OCI-LY1 (cell line): ENCODE results near the gene PRKAR1A.

Experiments
- H2AFZ ChIP-seq: fragments of 200-600 bp; sonication (generic), shearing (Covaris generic); 2 replicates; pipeline ENCODE4 v1.6.0; 2014; ENCODE audit warnings: antibody characterized with exemption, mild to moderate bottlenecking, low read length
- H3F3A ChIP-seq: fragments of 200-600 bp; sonication (generic), shearing (Covaris generic); 2 replicates; pipeline ENCODE4 v1.6.0; 2014; ENCODE audit warnings: mild to moderate bottlenecking, antibody characterized with exemption, low read length, moderate library complexity; ENCODE audit not compliant: insufficient read depth
- H3K27ac ChIP-seq: fragments of 200-600 bp; sonication (generic); 2 replicates; pipeline ENCODE4 v1.5.1; 2014; ENCODE audit warnings: low read length, mixed run types, mild to moderate bottlenecking, low read depth; ENCODE audit not compliant: poor library complexity, severe bottlenecking
- H3K27me3 ChIP-seq: fragments of 200-600 bp; sonication (generic); 2 replicates; pipeline ENCODE4 v1.6.0; 2014; ENCODE audit warnings: antibody characterized with exemption, mild to moderate bottlenecking, low read length, moderate library complexity; ENCODE audit not compliant: insufficient read depth
- H3K36me3 ChIP-seq: fragments of 200-600 bp; sonication (generic); 2 replicates; pipeline ENCODE4 v1.6.1; 2014; ENCODE audit warnings: mild to moderate bottlenecking, antibody characterized with exemption, low read length, moderate library complexity, mixed read lengths; ENCODE audit not compliant: insufficient read depth
- H3K4me1 ChIP-seq: fragments of 200-600 bp; sonication (generic); 2 replicates; pipeline ENCODE4 v1.5.1; 2014; ENCODE audit warnings: mild to moderate bottlenecking, low read length, moderate library complexity; ENCODE audit not compliant: insufficient read depth, severe bottlenecking
- H3K4me2 ChIP-seq: fragments of 200-600 bp; sonication (generic), shearing (Covaris generic); 2 replicates; pipeline ENCODE4 v1.6.1; 2014; ENCODE audit warnings: low read length
- H3K4me3 ChIP-seq: fragments of 200-600 bp; sonication (generic); 2 replicates; pipeline ENCODE4 v1.5.1; 2014; ENCODE audit warnings: low read length, low read depth, mild to moderate bottlenecking, mixed read lengths; ENCODE audit not compliant: poor library complexity, severe bottlenecking
- H3K79me2 ChIP-seq: fragments of 200-600 bp; shearing (Covaris generic); 2 replicates; pipeline ENCODE4 v1.6.1; 2016; ENCODE audit warnings: mixed run types, low read length, mixed read lengths; ENCODE audit not compliant: insufficient read depth
- H3K9ac ChIP-seq: fragments of 200-600 bp; sonication (generic), shearing (Covaris generic); 2 replicates; pipeline ENCODE4 v1.6.1; 2014; ENCODE audit warnings: mild to moderate bottlenecking, low read length, mixed read lengths
- H3K9me2 ChIP-seq: fragments of 200-600 bp; sonication (generic), shearing (Covaris generic); 2 replicates; pipeline ENCODE4 v1.6.1; 2014; ENCODE audit warnings: low read depth, mild to moderate bottlenecking, low read length, mixed read lengths
- H3K9me3 ChIP-seq: fragments of 200-600 bp; shearing (Covaris generic); 2 replicates; pipeline ENCODE4 v1.6.1; 2014; ENCODE audit warnings: low read length, mixed read lengths
- H4K20me1 ChIP-seq: fragments of 200-600 bp; sonication (generic), shearing (Covaris generic); 2 replicates; pipeline ENCODE4 v1.6.0; 2016; ENCODE audit warnings: mild to moderate bottlenecking, low read length; ENCODE audit not compliant: insufficient read depth
- CTCF ChIP-seq: fragments of 200-600 bp; sonication (generic), shearing (Covaris generic); IDR thresholded peaks from 2 replicates; pipeline ENCODE4 v1.5.1; 2017; ENCODE audit warnings: mild to moderate bottlenecking, antibody characterized with exemption, low read length, moderate library complexity, mixed read lengths
- EZH2 ChIP-seq: fragments of 200-600 bp; sonication (generic), shearing (Covaris generic); IDR thresholded peaks from 2 replicates; pipeline ENCODE4 v1.8.0; 2017; ENCODE audit warnings: borderline replicate concordance, mixed run types, mild to moderate bottlenecking, antibody characterized with exemption, low read length, moderate library complexity, mixed read lengths

PRKAR1A gene

DNA sequence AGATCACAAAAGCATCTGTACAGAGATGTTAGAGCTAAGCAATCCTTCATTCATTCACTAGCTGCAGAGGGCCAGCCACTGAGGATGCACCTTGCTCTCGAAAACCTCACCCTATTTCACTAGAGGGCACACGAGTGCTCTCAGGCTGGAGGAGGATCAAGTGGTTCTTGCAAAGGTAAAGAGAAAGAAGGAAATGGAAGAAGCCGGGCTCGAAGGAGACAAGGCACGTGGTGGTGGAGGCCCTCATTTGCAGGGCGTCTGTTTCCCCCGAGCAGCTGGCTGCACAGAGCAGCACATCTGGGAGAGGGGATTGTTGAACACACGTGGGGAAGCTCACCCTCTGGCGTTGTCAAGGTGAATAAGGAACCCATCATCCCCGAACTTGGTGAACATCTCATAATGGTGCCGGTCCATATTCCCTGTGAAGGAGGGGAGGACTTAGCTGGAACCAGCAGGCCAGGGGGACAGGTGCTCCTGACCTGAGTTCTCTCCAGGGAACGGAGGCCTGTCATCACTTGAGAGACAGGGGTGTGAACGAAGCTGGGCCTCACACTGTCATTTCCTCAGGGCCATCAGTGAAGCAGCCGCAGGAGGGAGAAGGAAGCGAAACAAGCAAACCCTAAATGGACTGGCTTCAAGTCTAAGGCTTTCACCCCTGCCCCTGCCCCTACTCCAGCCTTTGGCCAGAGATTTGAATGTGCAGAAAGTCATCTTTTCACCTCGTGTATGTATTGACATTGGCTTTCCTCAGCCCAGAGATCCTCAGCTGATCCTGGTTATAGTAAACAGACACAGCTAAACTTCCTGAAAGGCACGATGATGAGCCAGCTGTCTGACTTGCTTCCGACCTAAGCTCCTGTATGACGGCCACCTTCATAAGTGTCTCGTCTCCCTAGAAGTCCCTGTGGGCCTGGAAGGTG is 27.6 kb downstream of the PRKAR1A start:
- no peak overlapping the region for H3K9ac ChIP-seq
- no peak for TF ChIP-seq EZH2
- peak; percentile 77 for TF ChIP-seq CTCF
- peak overlapping the region; percentile 14 for H3K27ac ChIP-seq
- no peaks in the 10 kb centered on the region for H4K20me1 ChIP-seq
- H3K4me3 ChIP-seq: no peak overlapping the region
- H3F3A ChIP-seq: no peaks in the 10 kb centered on the region
- H3K79me2 ChIP-seq: no peaks in the 10 kb centered on the region
- H2AFZ ChIP-seq: no peak overlapping the region
- H3K4me2 ChIP-seq: peak overlapping the region; percentile 2; the same call in 1 of the 2 replicates
- H3K9me3 ChIP-seq: no peaks in the 10 kb centered on the region
- no peaks in the 10 kb centered on the region for H3K27me3 ChIP-seq
- peaks cover 14% of the 10 kb centered on the region for H3K4me1 ChIP-seq
- no peaks in the 10 kb centered on the region for H3K9me2 ChIP-seq
- peaks cover 39% of the 10 kb centered on the region; the same call in 1 of the 2 replicates for H3K36me3 ChIP-seq

GRCh38 chr17:68540981-68541380 is 28.8 kb downstream of the PRKAR1A start:
- H3K9me3 ChIP-seq: no peaks in the 10 kb centered on the region
- TF ChIP-seq EZH2 (no peak), CTCF (no peak)
- H3K36me3 ChIP-seq: peaks cover 28% of the 10 kb centered on the region; the same call in 1 of the 2 replicates
- peaks cover 14% of the 10 kb centered on the region for H3K4me1 ChIP-seq
- H3K4me2 ChIP-seq: no peak overlapping the region
- no peak overlapping the region for H3K27ac ChIP-seq
- H4K20me1 ChIP-seq: no peaks in the 10 kb centered on the region
- H3K9ac ChIP-seq: no peak overlapping the region
- no peaks in the 10 kb centered on the region for H3K27me3 ChIP-seq
- no peaks in the 10 kb centered on the region for H3K9me2 ChIP-seq
- H3K79me2 ChIP-seq: no peaks in the 10 kb centered on the region
- H3K4me3 ChIP-seq: no peak overlapping the region
- no peaks in the 10 kb centered on the region for H3F3A ChIP-seq
- H2AFZ ChIP-seq: no peak overlapping the region

DNA sequence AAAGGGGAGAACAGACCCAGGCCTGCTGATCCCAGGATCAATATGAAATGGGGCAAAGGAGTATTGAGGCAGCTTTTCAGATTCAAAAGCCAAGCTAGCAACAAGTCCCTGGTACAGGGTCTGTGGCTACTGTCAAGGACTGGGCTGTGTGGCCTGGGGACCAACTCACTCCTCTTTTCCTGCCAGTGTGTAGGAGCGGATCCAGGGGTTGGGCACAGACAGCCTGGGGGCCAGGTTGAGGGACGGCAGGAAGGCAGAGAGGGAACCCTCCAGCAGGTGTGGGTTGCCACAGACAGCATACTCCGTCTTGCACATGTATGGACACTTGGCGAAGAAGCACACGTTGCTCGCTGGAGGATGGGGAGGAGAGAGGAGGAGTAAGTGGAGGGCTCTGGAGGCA is 29.6 kb downstream of the PRKAR1A start:
- H3K79me2 ChIP-seq: no peaks in the 10 kb centered on the region
- H3K4me1 ChIP-seq: peaks cover 14% of the 10 kb centered on the region
- H3K4me2 ChIP-seq: no peak overlapping the region
- H3K27me3 ChIP-seq: no peaks in the 10 kb centered on the region
- H3K9ac ChIP-seq: no peak overlapping the region
- H3K9me3 ChIP-seq: no peaks in the 10 kb centered on the region
- H3K36me3 ChIP-seq: peaks cover 20% of the 10 kb centered on the region; the same call in 1 of the 2 replicates
- no peaks in the 10 kb centered on the region for H3F3A ChIP-seq
- H3K27ac ChIP-seq: no peak overlapping the region
- no peaks in the 10 kb centered on the region for H3K9me2 ChIP-seq
- H2AFZ ChIP-seq: no peak overlapping the region
- H3K4me3 ChIP-seq: no peak overlapping the region
- H4K20me1 ChIP-seq: no peaks in the 10 kb centered on the region
- no peak for TF ChIP-seq EZH2
- TF ChIP-seq CTCF: no peak
